ENCODE measurements around the gene BSCL2. TPM values are rescaled to one million over a fixed set of nuclear protein-coding genes. Genes with fewer than 3 reads are reported as not detected.

The BSCL2 gene

GRCh38 chr11:62645671-62645945 is 61.6 kb downstream of the BSCL2 start:
- Histone ChIP-seq H3K79me2 (ENCODE audit: control insufficient read depth, insufficient read depth, low read length) (peaks cover 26% of the 10 kb centered on the region), H2AK5ac (ENCODE audit: low read length) (peak overlapping the region; percentile 87), H3K56ac (ENCODE audit: low read length) (peak overlapping the region; percentile 98), H3K9ac (ENCODE audit: low read length) (peak overlapping the region; percentile 99), H3K79me1 (ENCODE audit: low read length) (peaks cover 17% of the 10 kb centered on the region), H2BK120ac (ENCODE audit: low read depth, low read length) (no peak overlapping the region), H2BK15ac (replicated peaks; ENCODE audit: low read depth) (no peak overlapping the region), H3K27me3 (ENCODE audit: insufficient read depth, low read length, poor library complexity) (no peaks in the 10 kb centered on the region), H3K4me3 (ENCODE audit: low read length) (peak overlapping the region; percentile 96), H3K36me3 (ENCODE audit: control insufficient read depth, insufficient read depth, low read length) (peaks cover 10% of the 10 kb centered on the region), H3K23ac (ENCODE audit: low read length) (peak overlapping the region; percentile 48), H3K4me2 (ENCODE audit: low read length) (peak overlapping the region; percentile 99), H3K4me1 (ENCODE audit: control insufficient read depth, low read depth, low read length) (no peaks in the 10 kb centered on the region), H3K27ac (ENCODE audit: low read depth, low read length) (peak overlapping the region; percentile 90), H4K8ac (ENCODE audit: low read depth, low read length) (no peak overlapping the region), H2BK5ac (ENCODE audit: low read length) (no peak overlapping the region), H4K5ac (ENCODE audit: low read length) (no peak overlapping the region), H3K18ac (ENCODE audit: low read length) (no peak overlapping the region), H3K4ac (ENCODE audit: low read depth, low read length) (peak overlapping the region; percentile 99)
- no CpG with 5 or more reads among the region's 11 CpGs for WGBS (ENCODE audit: extremely low coverage, insufficient coverage, low lambda C conversion rate)
- no peak for DNase-seq

DNA sequence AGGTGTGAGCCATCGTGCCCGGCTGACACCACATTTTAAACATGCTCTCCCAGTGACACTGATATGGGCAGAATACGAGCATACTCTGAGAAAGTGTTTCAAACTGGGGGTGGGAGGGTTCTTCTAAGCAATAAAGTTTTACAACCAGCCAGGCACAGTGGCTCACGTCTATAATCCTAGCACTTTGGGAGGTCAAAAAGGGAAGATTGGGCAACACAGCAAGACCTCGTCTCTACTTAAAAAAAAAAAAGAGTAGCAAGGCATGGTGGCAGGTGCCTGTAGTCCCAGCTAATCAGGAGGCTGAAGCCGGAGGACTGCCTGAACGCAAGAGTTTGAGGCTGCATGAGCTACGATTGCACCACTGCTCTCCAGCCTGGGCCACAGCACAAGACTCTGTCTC is 63.0 kb downstream of the BSCL2 start:
- Histone ChIP-seq H3K4me2 (ENCODE audit: low read length) (no peak overlapping the region), H3K36me3 (ENCODE audit: control insufficient read depth, insufficient read depth, low read length) (peaks cover 6% of the 10 kb centered on the region), H3K27me3 (ENCODE audit: insufficient read depth, low read length, poor library complexity) (no peaks in the 10 kb centered on the region), H3K79me2 (ENCODE audit: control insufficient read depth, insufficient read depth, low read length) (peaks cover 26% of the 10 kb centered on the region), H3K79me1 (ENCODE audit: low read length) (peaks cover 18% of the 10 kb centered on the region), H3K56ac (ENCODE audit: low read length) (no peak overlapping the region), H2BK5ac (ENCODE audit: low read length) (no peak overlapping the region), H3K4me3 (ENCODE audit: low read length) (no peak overlapping the region), H4K5ac (ENCODE audit: low read length) (no peak overlapping the region), H3K4ac (ENCODE audit: low read depth, low read length) (no peak overlapping the region), H3K18ac (ENCODE audit: low read length) (no peak overlapping the region), H3K23ac (ENCODE audit: low read length) (no peak overlapping the region), H2AK5ac (ENCODE audit: low read length) (no peak overlapping the region), H2BK120ac (ENCODE audit: low read depth, low read length) (no peak overlapping the region), H3K9ac (ENCODE audit: low read length) (no peak overlapping the region), H4K8ac (ENCODE audit: low read depth, low read length) (no peak overlapping the region), H3K27ac (ENCODE audit: low read depth, low read length) (no peak overlapping the region), H3K4me1 (ENCODE audit: control insufficient read depth, low read depth, low read length) (no peaks in the 10 kb centered on the region), H2BK15ac (replicated peaks; ENCODE audit: low read depth) (no peak overlapping the region)
- no peak for DNase-seq
- WGBS (ENCODE audit: extremely low coverage, insufficient coverage, low lambda C conversion rate): no CpG with 5 or more reads among the region's 8 CpGs

Small RNA genes lying within 50 kb of the gene (small RNA-seq; reads per million reads assigned to genes)
- gene SNORA57 (ENCODE audit: insufficient read depth): not detected

Measured in mesendoderm (in vitro differentiated cells).